H1 (cell line): ENCODE data around the gene MCCD1.

Experiments
- CEBPB ChIP-seq: IDR thresholded peaks from 2 replicates; pipeline ENCODE4 v1.6.1; 2012; ENCODE audit warnings: low read depth, low read length
- POLR2A ChIP-seq, 2 experiments: IDR thresholded peaks; 1 replicate in 1 of 2; 2 replicates in 1 of 2; pipeline ENCODE4 v1.6.1; 2011; ENCODE audit warnings: low read depth in 2 of 2, low read length in 2 of 2, mild to moderate bottlenecking in 2 of 2; ENCODE audit errors: control extremely low read depth in 1 of 2
- POLR2AphosphoS5 ChIP-seq: IDR thresholded peaks from 2 replicates; pipeline ENCODE4 v1.6.1; 2011; ENCODE audit warnings: low read depth, low read length
- TAF1 ChIP-seq: IDR thresholded peaks from 2 replicates; pipeline ENCODE4 v1.6.1; 2011; ENCODE audit warnings: mild to moderate bottlenecking, low read depth, low read length
- TF ChIP-seq, protein P1 (sequence below), 3 experiments: IDR thresholded peaks; 1 replicate in 2 of 3; 2 replicates in 1 of 3; pipeline versions ENCODE4 v1.5.1 to v1.6.1; 2011; ENCODE audit warnings: low read length in 3 of 3, mild to moderate bottlenecking in 3 of 3, inconsistent platforms in 2 of 3, low read depth in 1 of 3, moderate library complexity in 1 of 3; ENCODE audit not compliant: insufficient read depth in 1 of 3; ENCODE audit errors: control extremely low read depth in 1 of 3

DNA sequence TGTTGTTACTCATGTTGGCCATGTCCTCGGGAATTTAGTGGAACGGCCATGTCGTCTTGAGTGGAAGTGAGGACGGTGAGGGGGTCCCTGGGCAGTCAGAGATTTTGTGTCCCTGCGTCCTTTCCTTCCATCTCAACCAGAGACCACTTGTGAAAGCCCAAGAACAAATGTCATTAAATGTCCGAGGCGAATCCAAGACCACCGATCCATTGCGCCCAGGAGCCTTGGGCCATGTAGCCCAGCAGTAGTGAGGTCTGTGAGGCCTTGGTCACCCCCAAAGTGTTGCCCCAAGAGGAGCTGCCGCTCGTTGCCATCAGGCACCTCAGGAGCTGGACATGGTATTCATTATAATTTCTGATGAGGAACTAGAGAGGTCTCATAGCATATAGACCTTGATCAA is 48.2 kb upstream of the MCCD1 start:
- TF ChIP-seq, protein P1, sequence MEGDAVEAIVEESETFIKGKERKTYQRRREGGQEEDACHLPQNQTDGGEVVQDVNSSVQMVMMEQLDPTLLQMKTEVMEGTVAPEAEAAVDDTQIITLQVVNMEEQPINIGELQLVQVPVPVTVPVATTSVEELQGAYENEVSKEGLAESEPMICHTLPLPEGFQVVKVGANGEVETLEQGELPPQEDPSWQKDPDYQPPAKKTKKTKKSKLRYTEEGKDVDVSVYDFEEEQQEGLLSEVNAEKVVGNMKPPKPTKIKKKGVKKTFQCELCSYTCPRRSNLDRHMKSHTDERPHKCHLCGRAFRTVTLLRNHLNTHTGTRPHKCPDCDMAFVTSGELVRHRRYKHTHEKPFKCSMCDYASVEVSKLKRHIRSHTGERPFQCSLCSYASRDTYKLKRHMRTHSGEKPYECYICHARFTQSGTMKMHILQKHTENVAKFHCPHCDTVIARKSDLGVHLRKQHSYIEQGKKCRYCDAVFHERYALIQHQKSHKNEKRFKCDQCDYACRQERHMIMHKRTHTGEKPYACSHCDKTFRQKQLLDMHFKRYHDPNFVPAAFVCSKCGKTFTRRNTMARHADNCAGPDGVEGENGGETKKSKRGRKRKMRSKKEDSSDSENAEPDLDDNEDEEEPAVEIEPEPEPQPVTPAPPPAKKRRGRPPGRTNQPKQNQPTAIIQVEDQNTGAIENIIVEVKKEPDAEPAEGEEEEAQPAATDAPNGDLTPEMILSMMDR (IDR thresholded peaks at IDR 0.05; ENCODE audit: control extremely low read depth in 1 of 3, insufficient read depth in 1 of 3, low read depth in 1 of 3, low read length in 3 of 3), result no peak
- TF ChIP-seq POLR2AphosphoS5, result no peak
- no peak for TF ChIP-seq CEBPB
- no peak for TF ChIP-seq POLR2A (IDR thresholded peaks at IDR 0.05; ENCODE audit: control extremely low read depth in 1 of 2, low read depth in 2 of 2, low read length in 2 of 2)
- TF ChIP-seq TAF1, result no peak
